ENCODE data around the gene ANKRD33. TPM values are rescaled to one million over a fixed set of nuclear protein-coding genes. Genes with fewer than 3 reads are reported as not detected.

ANKRD33 gene
- total and polyA plus RNA-seq, 2 experiments from 2014 or later: 0.27 to 1.7 TPM

GRCh38 chr12:51925346-51926063 lies 37.6 kb downstream of the ANKRD33 start:
- H3K4me1 Mint-ChIP-seq: peaks cover 25% of the 10 kb centered on the region
- H3K27me3 ChIP-seq (ENCODE audit: insufficient read depth): peaks cover 14% of the 10 kb centered on the region
- no peaks in the 10 kb centered on the region for H3F3A ChIP-seq (replicated peaks; ENCODE audit: low read depth)
- no peaks in the 10 kb centered on the region for H4K20me1 ChIP-seq (replicated peaks; ENCODE audit: insufficient read depth)
- no peaks in the 10 kb centered on the region for H3K9me3 Mint-ChIP-seq
- no peak overlapping the region for H2AFZ ChIP-seq
- H3K4me1 ChIP-seq (ENCODE audit: insufficient read depth): peaks cover 9% of the 10 kb centered on the region; the same call in 1 of the 2 replicates
- no peak overlapping the region for H3K4me2 ChIP-seq
- no peak overlapping the region for H3K27ac ChIP-seq (ENCODE audit: low read depth)
- H3K36me3 Mint-ChIP-seq (ENCODE audit: low read depth): no peaks in the 10 kb centered on the region
- no peak overlapping the region for H3K4me3 Mint-ChIP-seq
- DNase-seq (ENCODE audit: low spot score) (no peak), ATAC-seq (no peak)
- TF ChIP-seq EZH2 (IDR thresholded peaks at IDR 0.05; ENCODE audit: low read depth, unreplicated experiment): no peak
- no peak for TF ChIP-seq ETS1 (IDR thresholded peaks at IDR 0.05)
- no peak for TF ChIP-seq STAT1 (IDR thresholded peaks at IDR 0.05; ENCODE audit: unreplicated experiment)
- no peak for TF ChIP-seq CREB1 (CRISPR knock-in tag; IDR thresholded peaks at IDR 0.05; ENCODE audit: low read depth)
- no peak for TF ChIP-seq REST (IDR thresholded peaks at IDR 0.05; ENCODE audit: unreplicated experiment)
- no peak for TF ChIP-seq NANOG (IDR thresholded peaks at IDR 0.05; ENCODE audit: borderline replicate concordance)
- TF ChIP-seq ZNF114 (CRISPR knock-in tag; IDR thresholded peaks at IDR 0.05): no peak
- no peak for TF ChIP-seq ZNF331 (CRISPR knock-in tag; IDR thresholded peaks at IDR 0.05; ENCODE audit: low read depth)
- TF ChIP-seq, protein P1, sequence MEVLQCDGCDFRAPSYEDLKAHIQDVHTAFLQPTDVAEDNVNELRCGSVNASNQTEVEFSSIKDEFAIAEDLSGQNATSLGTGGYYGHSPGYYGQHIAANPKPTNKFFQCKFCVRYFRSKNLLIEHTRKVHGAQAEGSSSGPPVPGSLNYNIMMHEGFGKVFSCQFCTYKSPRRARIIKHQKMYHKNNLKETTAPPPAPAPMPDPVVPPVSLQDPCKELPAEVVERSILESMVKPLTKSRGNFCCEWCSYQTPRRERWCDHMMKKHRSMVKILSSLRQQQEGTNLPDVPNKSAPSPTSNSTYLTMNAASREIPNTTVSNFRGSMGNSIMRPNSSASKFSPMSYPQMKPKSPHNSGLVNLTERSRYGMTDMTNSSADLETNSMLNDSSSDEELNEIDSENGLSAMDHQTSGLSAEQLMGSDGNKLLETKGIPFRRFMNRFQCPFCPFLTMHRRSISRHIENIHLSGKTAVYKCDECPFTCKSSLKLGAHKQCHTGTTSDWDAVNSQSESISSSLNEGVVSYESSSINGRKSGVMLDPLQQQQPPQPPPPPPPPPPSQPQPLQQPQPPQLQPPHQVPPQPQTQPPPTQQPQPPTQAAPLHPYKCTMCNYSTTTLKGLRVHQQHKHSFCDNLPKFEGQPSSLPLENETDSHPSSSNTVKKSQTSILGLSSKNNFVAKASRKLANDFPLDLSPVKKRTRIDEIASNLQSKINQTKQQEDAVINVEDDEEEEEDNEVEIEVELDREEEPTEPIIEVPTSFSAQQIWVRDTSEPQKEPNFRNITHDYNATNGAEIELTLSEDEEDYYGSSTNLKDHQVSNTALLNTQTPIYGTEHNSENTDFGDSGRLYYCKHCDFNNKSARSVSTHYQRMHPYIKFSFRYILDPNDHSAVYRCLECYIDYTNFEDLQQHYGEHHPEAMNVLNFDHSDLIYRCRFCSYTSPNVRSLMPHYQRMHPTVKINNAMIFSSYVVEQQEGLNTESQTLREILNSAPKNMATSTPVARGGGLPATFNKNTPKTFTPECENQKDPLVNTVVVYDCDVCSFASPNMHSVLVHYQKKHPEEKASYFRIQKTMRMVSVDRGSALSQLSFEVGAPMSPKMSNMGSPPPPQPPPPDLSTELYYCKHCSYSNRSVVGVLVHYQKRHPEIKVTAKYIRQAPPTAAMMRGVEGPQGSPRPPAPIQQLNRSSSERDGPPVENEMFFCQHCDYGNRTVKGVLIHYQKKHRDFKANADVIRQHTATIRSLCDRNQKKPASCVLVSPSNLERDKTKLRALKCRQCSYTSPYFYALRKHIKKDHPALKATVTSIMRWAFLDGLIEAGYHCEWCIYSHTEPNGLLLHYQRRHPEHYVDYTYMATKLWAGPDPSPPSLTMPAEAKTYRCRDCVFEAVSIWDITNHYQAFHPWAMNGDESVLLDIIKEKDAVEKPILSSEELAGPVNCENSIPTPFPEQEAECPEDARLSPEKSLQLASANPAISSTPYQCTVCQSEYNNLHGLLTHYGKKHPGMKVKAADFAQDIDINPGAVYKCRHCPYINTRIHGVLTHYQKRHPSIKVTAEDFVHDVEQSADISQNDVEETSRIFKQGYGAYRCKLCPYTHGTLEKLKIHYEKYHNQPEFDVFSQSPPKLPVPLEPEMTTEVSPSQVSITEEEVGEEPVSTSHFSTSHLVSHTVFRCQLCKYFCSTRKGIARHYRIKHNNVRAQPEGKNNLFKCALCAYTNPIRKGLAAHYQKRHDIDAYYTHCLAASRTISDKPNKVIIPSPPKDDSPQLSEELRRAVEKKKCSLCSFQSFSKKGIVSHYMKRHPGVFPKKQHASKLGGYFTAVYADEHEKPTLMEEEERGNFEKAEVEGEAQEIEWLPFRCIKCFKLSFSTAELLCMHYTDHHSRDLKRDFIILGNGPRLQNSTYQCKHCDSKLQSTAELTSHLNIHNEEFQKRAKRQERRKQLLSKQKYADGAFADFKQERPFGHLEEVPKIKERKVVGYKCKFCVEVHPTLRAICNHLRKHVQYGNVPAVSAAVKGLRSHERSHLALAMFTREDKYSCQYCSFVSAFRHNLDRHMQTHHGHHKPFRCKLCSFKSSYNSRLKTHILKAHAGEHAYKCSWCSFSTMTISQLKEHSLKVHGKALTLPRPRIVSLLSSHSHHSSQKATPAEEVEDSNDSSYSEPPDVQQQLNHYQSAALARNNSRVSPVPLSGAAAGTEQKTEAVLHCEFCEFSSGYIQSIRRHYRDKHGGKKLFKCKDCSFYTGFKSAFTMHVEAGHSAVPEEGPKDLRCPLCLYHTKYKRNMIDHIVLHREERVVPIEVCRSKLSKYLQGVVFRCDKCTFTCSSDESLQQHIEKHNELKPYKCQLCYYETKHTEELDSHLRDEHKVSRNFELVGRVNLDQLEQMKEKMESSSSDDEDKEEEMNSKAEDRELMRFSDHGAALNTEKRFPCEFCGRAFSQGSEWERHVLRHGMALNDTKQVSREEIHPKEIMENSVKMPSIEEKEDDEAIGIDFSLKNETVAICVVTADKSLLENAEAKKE (CRISPR knock-in tag; IDR thresholded peaks at IDR 0.05): no peak
- no peak for TF ChIP-seq JUNB (IDR thresholded peaks at IDR 0.05; ENCODE audit: unreplicated experiment)
- TF ChIP-seq POLR2AphosphoS5 (IDR thresholded peaks at IDR 0.05; ENCODE audit: low read depth): no peak
- no peak for TF ChIP-seq EZH2phosphoT487 (IDR thresholded peaks at IDR 0.05; ENCODE audit: unreplicated experiment)
- TF ChIP-seq, protein P2, sequence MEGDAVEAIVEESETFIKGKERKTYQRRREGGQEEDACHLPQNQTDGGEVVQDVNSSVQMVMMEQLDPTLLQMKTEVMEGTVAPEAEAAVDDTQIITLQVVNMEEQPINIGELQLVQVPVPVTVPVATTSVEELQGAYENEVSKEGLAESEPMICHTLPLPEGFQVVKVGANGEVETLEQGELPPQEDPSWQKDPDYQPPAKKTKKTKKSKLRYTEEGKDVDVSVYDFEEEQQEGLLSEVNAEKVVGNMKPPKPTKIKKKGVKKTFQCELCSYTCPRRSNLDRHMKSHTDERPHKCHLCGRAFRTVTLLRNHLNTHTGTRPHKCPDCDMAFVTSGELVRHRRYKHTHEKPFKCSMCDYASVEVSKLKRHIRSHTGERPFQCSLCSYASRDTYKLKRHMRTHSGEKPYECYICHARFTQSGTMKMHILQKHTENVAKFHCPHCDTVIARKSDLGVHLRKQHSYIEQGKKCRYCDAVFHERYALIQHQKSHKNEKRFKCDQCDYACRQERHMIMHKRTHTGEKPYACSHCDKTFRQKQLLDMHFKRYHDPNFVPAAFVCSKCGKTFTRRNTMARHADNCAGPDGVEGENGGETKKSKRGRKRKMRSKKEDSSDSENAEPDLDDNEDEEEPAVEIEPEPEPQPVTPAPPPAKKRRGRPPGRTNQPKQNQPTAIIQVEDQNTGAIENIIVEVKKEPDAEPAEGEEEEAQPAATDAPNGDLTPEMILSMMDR (conservative IDR thresholded peaks at IDR 0.05; ENCODE audit: low read depth in 2 of 2): no peak
- H3K27me3 Mint-ChIP-seq (ENCODE audit: insufficient read depth, low read depth, poor library complexity): peaks cover 8% of the 10 kb centered on the region
- no peaks in the 10 kb centered on the region for H3K9me2 ChIP-seq (ENCODE audit: insufficient read depth)
- no peak overlapping the region for H3K4me3 ChIP-seq
- H3K27ac Mint-ChIP-seq: no peak overlapping the region
- no peaks in the 10 kb centered on the region for H3K79me2 ChIP-seq (replicated peaks; ENCODE audit: insufficient read depth)
- no peaks in the 10 kb centered on the region; the same call in 1 of the 2 replicates for H3K36me3 ChIP-seq (ENCODE audit: insufficient read depth)
